HG03565 (cell line): Measurements from ENCODE around the gene MED16.
"Not testable (repeated sequence)": the region's sequence is repeated elsewhere in the genome, so short reads cannot be mapped to it uniquely, and the experiment has no call there.

ENCODE experiments used
- ATAC-seq: cut with Tn5 transposase; IDR thresholded peaks from one replicate; pipeline ENCODE4 v1.9.1; 2021; ENCODE audit warnings: mild to moderate bottlenecking, moderate library complexity; ENCODE audit not compliant: unreplicated experiment

The MED16 gene

DNA sequence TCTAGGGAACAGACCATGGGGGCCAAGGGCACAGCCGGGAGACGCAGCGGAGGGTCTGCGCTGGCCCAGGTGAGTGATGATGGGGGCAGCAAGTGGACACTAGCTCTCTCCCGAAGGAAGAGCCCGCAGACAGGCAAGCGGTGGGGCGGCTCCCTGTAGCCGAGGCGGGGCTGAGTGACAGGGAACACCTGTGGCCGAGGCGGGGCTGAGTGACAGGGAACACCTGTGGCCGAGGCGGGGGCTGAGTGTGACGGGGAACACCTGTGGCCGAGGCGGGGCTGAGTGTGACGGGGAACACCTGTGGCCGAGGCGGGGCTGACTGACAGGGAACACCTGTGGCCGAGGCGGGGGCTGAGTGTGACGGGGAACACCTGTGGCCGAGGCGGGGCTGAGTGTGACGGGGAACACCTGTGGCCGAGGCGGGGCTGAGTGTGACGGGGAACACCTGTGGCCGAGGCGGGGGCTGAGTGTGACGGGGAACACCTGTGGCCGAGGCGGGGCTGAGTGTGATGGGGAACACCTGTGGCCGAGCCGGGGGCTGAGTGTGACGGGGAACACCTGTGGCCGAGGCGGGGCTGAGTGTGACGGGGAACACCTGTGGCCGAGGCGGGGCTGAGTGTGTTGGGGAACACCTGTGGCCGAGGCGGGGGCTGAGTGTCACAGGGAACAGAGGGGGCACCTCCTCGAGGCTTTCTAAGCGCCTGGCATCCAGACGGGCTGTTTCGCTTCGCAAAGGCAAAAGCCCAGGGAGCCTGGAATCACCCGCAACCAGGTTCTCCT, 1.4 kb downstream of the MED16 start:
- not testable (repeated sequence) for ATAC-seq

- no peak for ATAC-seq
These were observed 2.2 kb downstream of the MED16 start for GRCh38 chr19:890831-891230.

- ATAC-seq: no peak
These were observed 3.2 kb downstream of the MED16 start for GRCh38 chr19:889662-890295.

- no peak for ATAC-seq
These were observed 4.2 kb downstream of the MED16 start for GRCh38 chr19:888581-889385.

GRCh38 chr19:887599-887998, 5.4 kb downstream of the MED16 start:
- no peak for ATAC-seq

- no peak for ATAC-seq
These were observed 5.9 kb downstream of the MED16 start for GRCh38 chr19:887072-887471.

GRCh38 chr19:885536-886224, 7.3 kb downstream of the MED16 start:
- ATAC-seq: no peak

- ATAC-seq: no peak
These were observed 8.4 kb downstream of the MED16 start for GRCh38 chr19:884420-885211.

DNA sequence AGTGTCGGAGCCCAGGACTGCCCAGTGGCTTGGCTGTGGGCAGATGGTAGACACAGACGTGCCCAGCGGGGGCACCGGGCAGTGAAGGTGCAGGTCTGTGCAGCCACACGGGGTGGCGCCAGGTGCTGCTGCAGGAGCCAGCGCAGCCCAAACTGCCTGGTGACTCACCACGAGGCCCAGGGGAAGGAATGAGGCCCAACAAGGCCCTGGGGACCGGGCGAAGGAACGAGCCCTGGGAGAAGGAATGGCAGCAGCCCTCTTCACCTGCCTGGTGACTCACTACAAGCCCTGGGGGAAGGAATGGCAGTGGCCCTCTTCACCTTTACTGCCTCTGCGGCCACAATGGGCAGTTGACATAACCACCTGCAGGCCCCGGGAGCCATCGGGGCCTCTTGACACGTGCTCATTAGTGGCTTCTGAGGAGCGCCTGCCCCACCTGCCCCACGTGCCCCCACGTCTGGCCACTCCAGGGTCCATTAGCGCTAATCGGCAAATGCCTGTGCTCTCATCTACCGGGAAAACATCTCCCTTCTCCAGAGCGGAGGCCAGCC, 9.3 kb downstream of the MED16 start:
- ATAC-seq: no peak

- no peak for ATAC-seq
These were observed 10.0 kb downstream of the MED16 start for GRCh38 chr19:882871-883497.

GRCh38 chr19:881385-882071, 11.5 kb downstream of the MED16 start:
- ATAC-seq: no peak

GRCh38 chr19:879711-880438, 13.1 kb downstream of the MED16 start:
- no peak for ATAC-seq

DNA sequence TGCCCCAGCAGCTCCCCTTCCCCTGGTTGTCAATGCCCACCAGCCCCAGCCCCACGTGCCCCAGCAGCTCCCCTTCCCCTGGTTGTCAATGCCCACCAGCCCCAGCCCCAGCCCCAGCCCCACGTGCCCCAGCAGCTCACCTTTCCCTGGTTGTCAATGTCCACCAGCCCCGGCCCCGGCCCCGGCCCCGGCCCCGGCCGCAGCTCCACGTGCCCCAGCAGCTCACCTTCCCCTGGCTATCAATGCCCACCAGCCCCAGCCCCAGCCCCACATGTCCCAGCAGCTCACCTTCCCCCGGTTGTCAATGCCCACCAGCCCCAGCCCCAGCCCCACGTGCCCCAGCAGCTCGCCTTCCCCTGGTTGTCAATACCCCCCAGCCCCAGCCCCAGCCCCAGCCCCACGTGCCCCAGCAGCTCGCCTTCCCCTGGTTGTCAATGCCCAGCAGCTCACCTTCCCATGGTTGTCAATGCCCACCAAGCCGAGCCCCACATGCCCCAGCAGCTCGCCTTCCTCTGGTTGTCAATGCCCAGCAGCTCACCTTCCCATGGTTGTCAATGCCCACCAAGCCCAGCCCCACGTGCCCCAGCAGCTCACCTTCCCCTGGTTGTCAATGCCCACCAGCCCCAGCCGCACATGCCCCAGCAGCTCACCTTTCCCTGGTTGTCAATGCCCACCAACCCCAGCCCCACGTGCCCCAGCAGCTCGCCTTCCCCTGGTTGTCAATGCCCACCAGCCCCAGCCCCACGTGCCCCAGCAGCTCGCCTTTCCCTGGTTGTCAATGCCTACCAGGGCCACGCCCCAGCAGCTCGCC, 14.0 kb downstream of the MED16 start:
- not testable (repeated sequence) for ATAC-seq

DNA sequence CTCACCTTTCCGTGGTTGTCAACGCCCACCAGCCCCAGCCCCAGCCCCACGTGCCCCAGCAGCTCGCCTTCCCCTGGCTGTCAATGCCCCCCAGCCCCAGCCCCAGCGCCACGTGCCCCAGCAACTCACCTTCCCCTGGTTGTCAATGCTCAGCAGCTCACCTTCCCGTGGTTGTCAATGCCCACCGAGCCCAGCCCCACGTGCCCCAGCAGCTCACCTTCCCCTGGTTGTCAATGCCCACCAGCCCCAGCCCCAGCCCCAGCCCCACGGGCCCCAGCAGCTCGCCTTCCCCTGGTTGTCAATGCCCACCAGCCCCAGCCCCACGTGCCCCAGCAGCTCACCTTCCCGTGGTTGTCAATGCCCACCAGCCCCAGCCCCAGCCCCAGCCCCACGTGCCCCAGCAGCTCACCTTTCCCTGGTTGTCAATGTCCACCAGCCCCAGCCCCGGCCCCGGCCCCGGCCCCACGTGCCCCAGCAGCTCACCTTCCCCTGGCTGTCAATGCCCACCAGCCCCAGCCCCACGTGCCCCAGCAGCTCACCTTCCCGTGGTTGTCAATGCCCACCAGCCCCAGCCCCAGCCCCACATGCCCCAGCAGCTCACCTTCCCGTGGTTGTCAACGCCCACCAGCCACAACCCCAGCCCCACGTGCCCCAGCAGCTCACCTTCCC, 14.9 kb downstream of the MED16 start:
- not testable (repeated sequence) for ATAC-seq

DNA sequence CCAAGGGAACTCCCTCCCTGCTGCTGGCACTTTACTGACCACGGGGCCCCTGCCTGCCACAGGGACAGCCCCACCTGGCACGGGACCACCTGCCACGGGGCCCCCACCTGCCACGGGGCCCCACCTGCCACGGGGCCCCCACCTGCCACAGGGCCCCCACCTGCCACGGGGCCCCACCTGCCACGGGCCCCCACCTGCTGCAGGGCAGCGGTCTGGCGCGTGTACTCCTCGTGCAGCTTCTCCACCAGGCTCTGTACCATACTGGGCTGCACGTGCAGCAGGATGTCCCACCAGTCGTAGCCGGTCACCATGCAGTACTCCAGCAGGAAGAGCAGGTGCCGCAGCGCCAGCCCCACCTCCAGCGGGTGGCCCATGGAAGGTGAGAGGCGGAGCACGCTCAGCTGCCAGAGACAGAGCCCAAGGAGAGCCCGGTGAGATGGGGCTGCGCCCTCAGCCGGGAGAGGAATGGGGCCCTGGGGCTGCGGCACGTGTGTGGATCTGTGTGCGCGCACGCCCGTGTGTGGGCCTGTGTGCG, 16.1 kb downstream of the MED16 start:
- no peak for ATAC-seq

GRCh38 chr19:876089-876488, 16.9 kb downstream of the MED16 start:
- ATAC-seq: no peak
